Duodenal mucosa (tissue), 2 donors: ENCODE results near the gene PCDHA9.

ENCODE experiments used
- H3K27ac ChIP-seq: one replicate; pipeline ENCODE4 v1.7.0; 2013; ENCODE audit warnings: low read depth, low read length
- H3K27me3 ChIP-seq, 2 donors: one replicate each; pipeline ENCODE4 v1.7.0; 2013; ENCODE audit warnings: low read length in 2 of 2, control low read depth in 1 of 2; ENCODE audit not compliant: insufficient read depth in 2 of 2, control insufficient read depth in 1 of 2
- H3K36me3 ChIP-seq, 2 donors: one replicate each; pipeline ENCODE4 v1.7.0; 2013; ENCODE audit warnings: low read length in 2 of 2, control low read depth in 1 of 2; ENCODE audit not compliant: insufficient read depth in 2 of 2, control insufficient read depth in 1 of 2
- H3K4me1 ChIP-seq, 2 donors: one replicate each; pipeline ENCODE4 v1.7.0; 2013; ENCODE audit warnings: low read length in 2 of 2, control low read depth in 1 of 2; ENCODE audit not compliant: insufficient read depth in 2 of 2, control insufficient read depth in 1 of 2
- H3K4me3 ChIP-seq, 2 donors: one replicate each; pipeline ENCODE4 v1.7.0; 2013; ENCODE audit warnings: low read length in 2 of 2, low read depth in 1 of 2
- H3K9ac ChIP-seq, 2 donors: one replicate each; pipeline ENCODE4 v1.7.0; 2013; ENCODE audit warnings: low read length in 2 of 2, low read depth in 1 of 2
- H3K9me3 ChIP-seq, 2 donors: one replicate each; pipeline ENCODE4 v1.7.0; 2013; ENCODE audit warnings: low read length in 2 of 2, control low read depth in 1 of 2; ENCODE audit not compliant: control insufficient read depth in 1 of 2

Gene PCDHA9

GRCh38 chr5:140882591-140882899, 34.4 kb downstream of the PCDHA9 start:
- H3K4me3 ChIP-seq, result no peak overlapping the region
- H3K9ac ChIP-seq, result no peak overlapping the region
- H3K4me1 ChIP-seq, result no peaks in the 10 kb centered on the region
- H3K27me3 ChIP-seq, result no peaks in the 10 kb centered on the region
- no peak overlapping the region for H3K27ac ChIP-seq
- H3K9me3 ChIP-seq, result peaks cover 16 to 28% of the 10 kb centered on the region in 2 donors
- H3K36me3 ChIP-seq, result no peaks in the 10 kb centered on the region

- H3K36me3 ChIP-seq, result no peaks in the 10 kb centered on the region
- peaks cover 16 to 30% of the 10 kb centered on the region in 2 donors for H3K9me3 ChIP-seq
- H3K27ac ChIP-seq, result no peak overlapping the region
- H3K27me3 ChIP-seq, result no peaks in the 10 kb centered on the region
- no peak overlapping the region for H3K9ac ChIP-seq
- H3K4me3 ChIP-seq, result no peak overlapping the region
- no peaks in the 10 kb centered on the region for H3K4me1 ChIP-seq
Observed at GRCh38 chr5:140883373-140883772, 35.2 kb downstream of the PCDHA9 start.

DNA sequence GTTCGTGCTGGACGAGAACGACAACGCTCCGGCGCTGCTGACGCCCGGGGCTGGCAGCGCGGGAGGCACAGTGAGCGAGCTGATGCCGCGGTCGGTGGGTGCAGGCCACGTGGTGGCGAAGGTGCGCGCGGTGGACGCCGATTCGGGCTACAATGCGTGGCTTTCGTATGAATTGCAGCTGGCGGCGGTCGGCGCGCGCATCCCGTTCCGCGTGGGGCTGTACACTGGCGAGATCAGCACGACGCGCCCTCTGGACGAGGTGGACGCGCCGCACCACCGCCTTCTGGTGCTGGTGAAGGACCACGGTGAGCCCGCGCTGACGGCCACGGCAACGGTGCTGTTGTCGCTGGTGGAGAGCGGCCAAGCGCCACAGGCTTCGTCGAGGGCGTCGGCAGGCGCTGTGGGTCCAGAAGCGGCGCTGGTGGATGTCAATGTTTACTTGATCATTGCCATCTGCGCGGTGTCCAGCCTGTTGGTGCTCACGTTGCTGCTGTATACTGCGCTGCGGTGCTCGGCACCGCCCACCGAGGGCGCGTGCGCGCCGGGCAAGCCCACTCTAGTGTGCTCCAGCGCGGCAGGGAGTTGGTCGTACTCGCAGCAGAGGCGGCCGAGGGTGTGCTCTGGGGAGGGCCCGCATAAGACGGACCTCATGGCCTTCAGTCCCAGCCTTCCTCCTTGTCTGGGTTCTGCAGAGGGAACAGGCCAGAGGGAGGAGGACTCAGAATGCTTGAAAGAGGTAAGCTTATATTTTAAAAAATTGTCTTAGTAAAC, 35.9 kb downstream of the PCDHA9 start:
- H3K27me3 ChIP-seq, result no peaks in the 10 kb centered on the region
- no peak overlapping the region for H3K27ac ChIP-seq
- H3K36me3 ChIP-seq, result no peaks in the 10 kb centered on the region
- H3K9ac ChIP-seq, result no peak overlapping the region
- peaks cover 16 to 30% of the 10 kb centered on the region in 2 donors for H3K9me3 ChIP-seq
- no peaks in the 10 kb centered on the region for H3K4me1 ChIP-seq
- H3K4me3 ChIP-seq, result no peak overlapping the region
